Retinal pigment epithelial cell (primary cell): ENCODE measurements around the gene AHRR.

Experiments
- DNase-seq: peaks from one replicate; pipeline ENCODE4 v3.0.0-alpha.2; 2010; ENCODE audit warnings: low read depth
- H3K4me3 ChIP-seq: 2 replicates; pipeline ENCODE4 v1.5.1; 2011; ENCODE audit warnings: mild to moderate bottlenecking, low read length, control low read depth, moderate library complexity
- TF ChIP-seq, protein P1 (sequence below): conservative IDR thresholded peaks from 2 replicates; pipeline ENCODE4 v1.5.1; 2011; ENCODE audit warnings: low read depth, low read length, control low read depth, inconsistent platforms

AHRR gene

GRCh38 chr5:388266-389196, 67.0 kb downstream of the AHRR start:
- no peak for DNase-seq
- TF ChIP-seq, protein P1, sequence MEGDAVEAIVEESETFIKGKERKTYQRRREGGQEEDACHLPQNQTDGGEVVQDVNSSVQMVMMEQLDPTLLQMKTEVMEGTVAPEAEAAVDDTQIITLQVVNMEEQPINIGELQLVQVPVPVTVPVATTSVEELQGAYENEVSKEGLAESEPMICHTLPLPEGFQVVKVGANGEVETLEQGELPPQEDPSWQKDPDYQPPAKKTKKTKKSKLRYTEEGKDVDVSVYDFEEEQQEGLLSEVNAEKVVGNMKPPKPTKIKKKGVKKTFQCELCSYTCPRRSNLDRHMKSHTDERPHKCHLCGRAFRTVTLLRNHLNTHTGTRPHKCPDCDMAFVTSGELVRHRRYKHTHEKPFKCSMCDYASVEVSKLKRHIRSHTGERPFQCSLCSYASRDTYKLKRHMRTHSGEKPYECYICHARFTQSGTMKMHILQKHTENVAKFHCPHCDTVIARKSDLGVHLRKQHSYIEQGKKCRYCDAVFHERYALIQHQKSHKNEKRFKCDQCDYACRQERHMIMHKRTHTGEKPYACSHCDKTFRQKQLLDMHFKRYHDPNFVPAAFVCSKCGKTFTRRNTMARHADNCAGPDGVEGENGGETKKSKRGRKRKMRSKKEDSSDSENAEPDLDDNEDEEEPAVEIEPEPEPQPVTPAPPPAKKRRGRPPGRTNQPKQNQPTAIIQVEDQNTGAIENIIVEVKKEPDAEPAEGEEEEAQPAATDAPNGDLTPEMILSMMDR: no peak

DNA sequence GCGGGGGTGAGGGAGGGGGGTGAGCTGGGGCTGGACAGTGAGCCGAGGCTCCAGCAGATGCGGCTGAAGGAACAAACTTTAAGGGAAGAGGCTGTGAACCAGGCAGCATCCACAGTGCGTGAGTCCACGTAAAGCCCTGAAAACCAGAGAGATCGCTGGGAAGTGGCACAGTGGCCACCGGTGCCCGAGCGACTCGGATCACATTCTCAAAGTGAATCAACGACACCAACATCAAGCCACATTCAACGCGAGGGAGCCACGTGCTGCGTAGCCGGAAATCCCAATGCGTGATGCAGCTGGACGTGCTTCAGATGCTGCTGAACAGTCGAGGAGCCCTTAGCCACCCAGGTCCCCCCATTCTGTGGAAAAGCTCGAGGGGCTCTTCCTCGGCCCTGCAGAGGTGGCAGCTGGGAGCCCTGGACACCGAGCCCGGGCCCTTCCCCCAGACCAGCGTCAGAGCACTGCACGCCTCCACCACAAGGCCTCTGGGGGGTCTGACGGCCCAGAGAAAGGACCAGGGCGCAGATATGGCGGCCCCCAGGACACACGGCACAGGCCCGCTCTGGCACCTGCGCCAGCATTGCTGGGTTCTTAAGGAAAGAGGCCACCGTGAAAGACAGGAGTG, 67.8 kb downstream of the AHRR start:
- no peak overlapping the region for H3K4me3 ChIP-seq
- TF ChIP-seq, protein P1: no peak

More at GRCh38 chr5:388266-389196, 67.0 kb downstream of the AHRR start:
- H3K4me3 ChIP-seq: no peak overlapping the region

DNA sequence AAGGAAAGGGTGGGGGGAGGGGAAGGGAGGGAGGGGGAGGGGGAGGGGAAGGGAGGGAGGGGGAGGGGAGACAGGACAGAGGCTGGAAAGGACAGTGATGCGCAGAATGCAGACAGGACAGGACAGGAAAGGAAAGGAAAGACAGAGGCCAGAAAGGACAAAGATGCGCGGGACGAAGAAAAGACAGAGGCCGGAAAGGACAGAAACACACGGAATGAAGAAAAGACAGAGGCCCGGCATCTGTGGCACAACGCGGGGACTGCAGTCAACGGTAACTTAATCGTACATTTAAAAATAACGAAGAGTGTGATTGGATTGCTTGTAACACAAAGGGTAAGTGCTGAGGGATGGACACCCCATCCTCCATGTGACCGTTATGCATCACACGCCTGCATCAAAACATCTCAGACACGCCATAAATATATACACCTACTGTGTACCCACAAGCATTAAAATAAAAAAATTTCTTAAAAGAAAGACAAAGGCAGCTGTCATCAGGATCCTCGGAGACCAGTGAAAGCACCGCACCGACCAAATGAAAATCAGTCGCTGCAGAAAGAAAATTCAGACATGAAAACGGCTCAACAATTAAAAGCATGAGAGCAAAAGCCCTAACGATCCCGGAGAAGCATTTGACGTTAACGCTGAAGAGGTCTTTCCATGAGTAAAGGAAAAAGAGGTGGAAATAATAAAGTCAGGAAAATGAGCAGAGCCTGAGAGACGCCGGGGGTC, 68.5 kb downstream of the AHRR start:
- no peak overlapping the region for H3K4me3 ChIP-seq
- TF ChIP-seq, protein P1: no peak
- no peak for DNase-seq

More for the DNA sequence above, 67.8 kb downstream of the AHRR start:
- no peak for DNase-seq

GRCh38 chr5:390623-391491, 69.3 kb downstream of the AHRR start:
- H3K4me3 ChIP-seq: no peak overlapping the region
- no peak for DNase-seq
- TF ChIP-seq, protein P1: no peak

- TF ChIP-seq, protein P1: no peak
- no peak for DNase-seq
- H3K4me3 ChIP-seq: no peak overlapping the region
Measured at GRCh38 chr5:392431-392988, 71.0 kb downstream of the AHRR start.

GRCh38 chr5:393846-394275, 72.3 kb downstream of the AHRR start:
- no peak for DNase-seq
- TF ChIP-seq, protein P1: no peak
- no peak overlapping the region for H3K4me3 ChIP-seq
